ENCODE data around the gene B3GALT5. TPM values are rescaled to one million over a fixed set of nuclear protein-coding genes. Genes with fewer than 3 reads are reported as not detected.

The B3GALT5 gene
- total RNA-seq, 6 experiments from 2014 or later, result 0.06 to 0.26 (median 0.09) TPM

GRCh38 chr21:39671986-39672385, 59.2 kb downstream of the B3GALT5 start:
- ATAC-seq, result no peak
- no peak for DNase-seq
- intact Hi-C loops (cut with DNase I), result no loop called here
- 77% methylated on average over 5 of the region's 8 CpGs for WGBS (ENCODE audit: insufficient coverage, low coverage, low lambda C conversion rate, missing lambda C conversion rate)
- no peak for TF ChIP-seq POLR2A (IDR thresholded peaks at IDR 0.05)
- TF ChIP-seq, protein P1, sequence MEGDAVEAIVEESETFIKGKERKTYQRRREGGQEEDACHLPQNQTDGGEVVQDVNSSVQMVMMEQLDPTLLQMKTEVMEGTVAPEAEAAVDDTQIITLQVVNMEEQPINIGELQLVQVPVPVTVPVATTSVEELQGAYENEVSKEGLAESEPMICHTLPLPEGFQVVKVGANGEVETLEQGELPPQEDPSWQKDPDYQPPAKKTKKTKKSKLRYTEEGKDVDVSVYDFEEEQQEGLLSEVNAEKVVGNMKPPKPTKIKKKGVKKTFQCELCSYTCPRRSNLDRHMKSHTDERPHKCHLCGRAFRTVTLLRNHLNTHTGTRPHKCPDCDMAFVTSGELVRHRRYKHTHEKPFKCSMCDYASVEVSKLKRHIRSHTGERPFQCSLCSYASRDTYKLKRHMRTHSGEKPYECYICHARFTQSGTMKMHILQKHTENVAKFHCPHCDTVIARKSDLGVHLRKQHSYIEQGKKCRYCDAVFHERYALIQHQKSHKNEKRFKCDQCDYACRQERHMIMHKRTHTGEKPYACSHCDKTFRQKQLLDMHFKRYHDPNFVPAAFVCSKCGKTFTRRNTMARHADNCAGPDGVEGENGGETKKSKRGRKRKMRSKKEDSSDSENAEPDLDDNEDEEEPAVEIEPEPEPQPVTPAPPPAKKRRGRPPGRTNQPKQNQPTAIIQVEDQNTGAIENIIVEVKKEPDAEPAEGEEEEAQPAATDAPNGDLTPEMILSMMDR (IDR thresholded peaks at IDR 0.05), result no peak
- no peak overlapping the region for H3K27ac ChIP-seq
- H3K27me3 ChIP-seq, result no peaks in the 10 kb centered on the region
- H3K9me3 ChIP-seq, result no peaks in the 10 kb centered on the region
- no peaks in the 10 kb centered on the region for H3K36me3 ChIP-seq
- H3K4me1 ChIP-seq, result no peaks in the 10 kb centered on the region
- H3K4me3 ChIP-seq, result no peak overlapping the region

DNA sequence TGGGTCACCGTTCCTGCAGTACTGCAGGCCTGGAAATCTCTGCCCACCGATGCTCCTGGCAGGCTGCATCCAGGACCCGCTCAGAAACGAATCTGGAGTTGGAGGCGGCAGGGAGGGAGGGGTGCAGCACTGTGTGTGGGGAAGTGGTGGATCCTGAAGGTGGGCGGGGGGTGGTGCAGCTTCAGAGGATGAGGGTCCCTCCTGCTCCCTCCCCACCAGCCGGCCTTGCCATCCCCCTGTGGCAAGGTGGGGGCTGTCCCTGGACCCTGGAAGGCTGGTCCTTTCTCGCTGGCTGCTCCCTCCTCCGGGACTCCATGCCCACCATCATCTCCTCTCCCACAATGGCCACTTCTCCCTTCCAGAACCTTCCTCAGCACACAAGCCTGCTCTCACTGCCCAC, 60.4 kb downstream of the B3GALT5 start:
- no peak for DNase-seq
- Histone ChIP-seq H3K4me3 (no peak overlapping the region), H3K4me1 (no peaks in the 10 kb centered on the region), H3K27ac (no peak overlapping the region), H3K36me3 (no peaks in the 10 kb centered on the region), H3K9me3 (no peaks in the 10 kb centered on the region), H3K27me3 (peaks cover 0 to 3% of the 10 kb centered on the region in 2 donors)
- intact Hi-C loops (cut with DNase I), result no loop called here
- peak in 1 of 4 donors; percentile 8 for ATAC-seq
- WGBS (ENCODE audit: insufficient coverage, low coverage, low lambda C conversion rate, missing lambda C conversion rate), result 67% methylated on average over 4 of the region's 9 CpGs
- no peak for TF ChIP-seq POLR2A (IDR thresholded peaks at IDR 0.05)
- TF ChIP-seq, protein P1 (IDR thresholded peaks at IDR 0.05), result no peak

DNA sequence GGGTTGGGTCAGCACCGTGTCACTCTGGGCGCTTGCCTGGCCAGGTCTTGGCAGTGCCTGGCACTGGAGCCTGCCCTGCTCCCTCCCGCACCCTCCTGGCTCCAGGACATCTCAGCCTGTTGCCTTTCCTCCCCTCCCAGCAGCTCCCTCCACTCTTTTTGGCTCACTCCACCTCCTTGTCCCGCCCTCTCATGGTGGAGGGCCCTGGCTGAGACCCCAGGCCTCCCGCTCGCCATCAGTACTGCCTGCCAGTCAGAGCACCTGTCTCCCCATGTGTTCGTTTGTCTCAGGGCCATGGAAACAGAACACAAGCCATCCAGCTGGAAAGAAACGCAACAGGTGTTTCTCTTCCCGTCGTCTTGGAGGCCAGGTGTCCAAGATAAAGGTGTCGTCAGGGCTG, 61.0 kb downstream of the B3GALT5 start:
- Histone ChIP-seq H3K9me3 (no peaks in the 10 kb centered on the region), H3K27ac (no peak overlapping the region), H3K4me3 (no peak overlapping the region), H3K36me3 (no peaks in the 10 kb centered on the region), H3K27me3 (peaks cover 0 to 3% of the 10 kb centered on the region in 2 donors), H3K4me1 (no peaks in the 10 kb centered on the region)
- intact Hi-C loops (cut with DNase I), result no loop called here
- DNase-seq (no peak), ATAC-seq (no peak)
- TF ChIP-seq, protein P1 (IDR thresholded peaks at IDR 0.05), result no peak
- TF ChIP-seq POLR2A (IDR thresholded peaks at IDR 0.05), result no peak
- WGBS (ENCODE audit: insufficient coverage, low coverage, low lambda C conversion rate, missing lambda C conversion rate), result 52% methylated on average over 8 of the region's 11 CpGs

DNA sequence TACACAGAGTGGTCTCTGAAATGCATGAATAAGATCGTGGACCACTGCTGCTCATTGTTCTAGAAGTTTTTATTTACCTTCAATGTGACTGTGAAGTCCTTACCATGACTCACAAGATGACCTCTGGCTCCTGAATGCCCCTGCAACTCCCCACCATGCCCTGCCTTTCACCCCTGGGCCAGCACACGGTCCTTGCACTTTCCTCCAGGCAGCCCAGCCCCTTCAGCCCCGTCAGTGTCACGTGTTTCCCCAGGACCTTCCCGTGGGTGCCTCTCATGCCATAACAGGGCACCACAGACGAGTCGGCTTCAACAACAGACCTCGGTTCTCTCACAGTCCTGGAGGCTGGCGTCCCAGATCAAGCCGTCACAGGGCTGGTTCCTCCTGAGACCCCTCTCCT, 62.1 kb downstream of the B3GALT5 start:
- WGBS (ENCODE audit: insufficient coverage, low coverage, low lambda C conversion rate, missing lambda C conversion rate), result 45% methylated on average over 10 of the region's 10 CpGs
- intact Hi-C loops (cut with DNase I), result no loop called here
- Histone ChIP-seq H3K4me1 (no peaks in the 10 kb centered on the region), H3K4me3 (no peak overlapping the region), H3K36me3 (no peaks in the 10 kb centered on the region), H3K27me3 (peaks cover 0 to 3% of the 10 kb centered on the region in 2 donors), H3K9me3 (no peaks in the 10 kb centered on the region), H3K27ac (no peak overlapping the region)
- no peak for ATAC-seq
- TF ChIP-seq, protein P1 (IDR thresholded peaks at IDR 0.05), result no peak
- TF ChIP-seq POLR2A (IDR thresholded peaks at IDR 0.05), result no peak
- no peak for DNase-seq

GRCh38 chr21:39675590-39675989, 62.9 kb downstream of the B3GALT5 start:
- H3K36me3 ChIP-seq, result no peaks in the 10 kb centered on the region
- TF ChIP-seq, protein P1 (IDR thresholded peaks at IDR 0.05), result no peak
- no peak for TF ChIP-seq POLR2A (IDR thresholded peaks at IDR 0.05)
- H3K27me3 ChIP-seq, result peaks cover 0 to 3% of the 10 kb centered on the region in 2 donors
- H3K4me3 ChIP-seq, result no peak overlapping the region
- no peak for ATAC-seq
- H3K9me3 ChIP-seq, result no peaks in the 10 kb centered on the region
- intact Hi-C loops (cut with DNase I), result no loop called here
- H3K4me1 ChIP-seq, result no peaks in the 10 kb centered on the region
- DNase-seq, result no peak
- no peak overlapping the region for H3K27ac ChIP-seq
- WGBS (ENCODE audit: insufficient coverage, low coverage, low lambda C conversion rate, missing lambda C conversion rate), result 61% methylated on average over 9 of the region's 12 CpGs
